ENCODE data around the gene ZNFX1.
"Not testable (repeated sequence)": the region's sequence is repeated elsewhere in the genome, so short reads cannot be mapped to it uniquely, and the experiment has no call there.

ZNFX1 gene

DNA sequence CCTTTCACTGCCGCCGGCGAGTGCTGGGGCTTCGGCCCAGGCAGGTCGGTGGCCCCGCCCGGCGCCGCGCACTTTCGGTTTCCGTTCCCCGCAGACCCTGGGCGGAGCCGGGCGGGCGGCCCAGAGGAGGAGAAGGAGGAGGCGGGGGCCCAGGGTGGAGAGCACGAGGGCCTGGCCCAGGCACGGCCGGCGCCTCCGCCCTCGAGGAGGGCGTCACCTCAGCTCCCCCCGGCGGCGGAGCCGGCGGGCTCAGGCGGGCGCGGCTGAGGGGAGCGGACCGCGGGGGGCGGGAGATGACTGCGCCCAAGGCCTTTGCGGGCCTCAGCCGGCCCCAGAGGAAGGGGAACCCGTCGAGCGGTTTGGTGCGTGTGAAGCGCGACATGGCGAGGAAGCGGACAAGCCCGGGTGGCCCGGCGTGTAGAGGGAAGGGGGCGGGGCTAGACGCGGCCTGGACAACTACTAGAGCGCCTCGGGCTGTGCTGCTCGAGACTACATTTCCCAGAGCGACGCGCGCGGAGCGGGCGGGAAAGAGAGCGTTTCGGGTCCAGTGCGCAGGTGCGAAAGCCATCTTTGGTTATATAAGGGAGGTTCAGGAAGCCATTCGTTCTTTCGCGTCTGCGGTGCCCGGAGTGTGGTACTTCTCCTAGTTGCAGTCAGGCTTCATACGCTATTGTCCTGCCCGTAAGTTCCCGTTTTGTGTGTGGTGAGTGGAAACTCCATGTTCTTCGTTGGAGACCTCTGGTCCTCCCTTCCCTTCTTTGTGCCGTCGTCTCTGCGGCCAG lies at the start of gene ZNFX1:
Gene ZNFX1, minus strand, starts transcription at position 22 of the 782 bp plus-strand sequence. CDS start 2,218 bp downstream, outside the sequence.
- DNase-seq = peak; percentile 97

DNA sequence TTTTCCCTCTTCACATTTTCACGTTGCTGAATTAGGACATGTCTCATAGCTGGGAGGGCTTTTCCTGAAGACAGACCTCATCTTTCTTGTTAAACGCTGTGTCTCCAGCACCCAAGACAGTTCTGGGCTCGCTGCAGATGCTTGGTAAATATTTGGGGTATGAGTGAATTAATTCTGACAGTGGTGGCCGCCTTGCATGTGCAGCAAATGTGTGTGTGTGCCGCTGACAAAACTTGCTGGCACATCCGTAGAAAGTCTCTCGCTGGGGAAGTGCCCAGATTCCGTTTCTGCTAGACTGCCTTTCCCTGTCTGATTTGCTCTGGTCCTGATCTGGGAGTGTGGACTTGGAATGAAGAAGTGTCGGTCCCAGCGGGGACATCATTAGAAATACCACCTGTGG lies 48.2 kb upstream of the ZNFX1 start:
- no peak for DNase-seq

DNA sequence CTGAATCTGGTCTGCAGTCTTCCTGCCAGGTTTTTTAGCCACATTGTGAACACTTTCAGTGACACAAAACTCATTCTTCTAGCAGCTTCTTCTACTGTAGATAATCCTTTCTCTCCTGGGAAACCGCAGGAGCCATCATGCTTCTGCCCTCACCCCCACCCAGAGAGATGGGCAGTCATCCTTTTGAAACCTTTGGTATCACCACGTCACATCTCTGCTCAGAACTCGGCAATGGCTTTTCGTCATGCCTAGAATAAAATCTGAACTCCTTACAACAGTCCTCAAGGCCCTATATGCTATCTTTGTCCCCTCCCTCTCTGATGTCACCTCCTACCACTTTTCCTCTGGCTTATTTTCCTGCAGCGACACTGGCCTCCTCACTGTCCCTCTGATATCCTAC lies 46.4 kb upstream of the ZNFX1 start:
- no peak for DNase-seq

DNA sequence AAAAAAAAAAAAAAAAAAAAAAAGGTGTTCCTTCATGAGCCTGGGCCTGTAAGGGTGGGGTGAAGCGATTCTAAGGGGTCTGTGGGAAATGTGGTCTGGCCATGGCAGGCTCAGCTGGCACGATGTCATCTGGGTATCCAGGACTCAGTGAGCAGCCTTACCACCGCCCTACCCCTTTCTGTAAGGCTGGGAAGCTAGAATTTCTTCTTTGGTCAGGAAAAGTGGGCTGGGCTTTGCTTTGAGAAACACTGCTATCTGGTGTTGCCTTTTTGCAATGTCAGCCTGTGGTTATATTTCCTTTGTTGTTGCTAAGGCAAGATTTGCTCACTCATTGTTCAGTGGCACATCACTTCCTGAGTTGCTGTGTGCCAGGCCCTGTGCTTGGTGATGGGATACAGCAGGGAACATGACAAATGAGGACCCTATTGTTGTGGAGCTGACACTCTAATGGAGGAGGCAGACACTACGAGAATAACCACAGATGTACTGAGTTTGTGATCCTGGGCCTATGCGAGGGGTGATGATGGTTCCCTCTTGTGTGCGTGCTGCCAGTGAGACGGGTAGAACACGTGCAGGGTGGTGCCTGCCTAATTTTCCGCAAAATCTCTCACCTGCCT lies 45.9 kb upstream of the ZNFX1 start:
- peak; percentile 27 for DNase-seq

DNA sequence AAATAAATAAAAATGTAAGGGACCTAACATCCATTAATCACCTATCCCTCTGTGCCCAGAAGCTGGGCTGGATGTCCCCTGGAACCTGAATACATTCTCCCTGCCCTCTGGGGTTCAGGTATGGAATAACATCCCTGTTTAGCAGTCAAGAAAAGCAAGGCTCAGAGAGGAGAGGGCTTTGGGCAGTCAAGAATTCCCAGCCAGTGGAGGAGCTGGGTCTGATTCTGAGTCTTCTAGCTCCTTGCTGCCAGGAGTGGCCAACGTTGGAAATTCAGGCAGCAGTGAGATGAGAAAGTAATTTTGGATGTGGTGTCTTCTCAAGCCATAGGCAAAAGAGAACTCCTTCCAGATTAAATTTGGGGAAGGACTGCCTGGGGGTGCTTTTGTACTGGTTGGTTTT lies 42.6 kb upstream of the ZNFX1 start:
- no peak for DNase-seq

DNA sequence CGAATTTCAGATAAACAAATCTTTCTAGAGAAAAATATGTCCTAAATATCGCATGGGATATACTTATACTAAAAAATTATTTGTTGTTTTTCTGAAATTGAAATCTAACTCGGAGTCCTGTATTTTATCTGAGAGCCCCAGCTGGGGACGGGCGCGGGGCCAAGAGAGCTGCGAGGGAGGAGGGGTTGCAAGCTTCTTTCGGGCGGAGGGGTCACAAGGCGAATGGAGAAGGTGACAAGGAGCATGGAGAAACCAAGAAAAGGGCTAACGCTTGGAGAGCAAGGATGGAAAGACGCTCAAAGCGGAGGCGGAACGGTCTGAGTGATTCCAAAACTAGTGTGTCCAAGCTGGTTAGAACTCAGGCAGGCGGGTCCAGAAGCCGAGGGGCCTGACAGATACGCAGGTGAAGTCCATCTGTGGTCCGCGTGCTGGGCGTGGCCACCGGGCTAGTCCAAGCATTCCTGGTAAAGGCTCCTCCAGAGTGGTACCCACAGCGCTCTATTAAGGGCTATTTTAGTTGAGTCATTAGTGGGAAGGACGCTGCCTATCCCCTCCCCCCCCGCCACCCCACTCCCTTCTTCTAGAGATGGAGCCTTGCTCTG lies 41.5 kb upstream of the ZNFX1 start:
- DNase-seq = no peak

DNA sequence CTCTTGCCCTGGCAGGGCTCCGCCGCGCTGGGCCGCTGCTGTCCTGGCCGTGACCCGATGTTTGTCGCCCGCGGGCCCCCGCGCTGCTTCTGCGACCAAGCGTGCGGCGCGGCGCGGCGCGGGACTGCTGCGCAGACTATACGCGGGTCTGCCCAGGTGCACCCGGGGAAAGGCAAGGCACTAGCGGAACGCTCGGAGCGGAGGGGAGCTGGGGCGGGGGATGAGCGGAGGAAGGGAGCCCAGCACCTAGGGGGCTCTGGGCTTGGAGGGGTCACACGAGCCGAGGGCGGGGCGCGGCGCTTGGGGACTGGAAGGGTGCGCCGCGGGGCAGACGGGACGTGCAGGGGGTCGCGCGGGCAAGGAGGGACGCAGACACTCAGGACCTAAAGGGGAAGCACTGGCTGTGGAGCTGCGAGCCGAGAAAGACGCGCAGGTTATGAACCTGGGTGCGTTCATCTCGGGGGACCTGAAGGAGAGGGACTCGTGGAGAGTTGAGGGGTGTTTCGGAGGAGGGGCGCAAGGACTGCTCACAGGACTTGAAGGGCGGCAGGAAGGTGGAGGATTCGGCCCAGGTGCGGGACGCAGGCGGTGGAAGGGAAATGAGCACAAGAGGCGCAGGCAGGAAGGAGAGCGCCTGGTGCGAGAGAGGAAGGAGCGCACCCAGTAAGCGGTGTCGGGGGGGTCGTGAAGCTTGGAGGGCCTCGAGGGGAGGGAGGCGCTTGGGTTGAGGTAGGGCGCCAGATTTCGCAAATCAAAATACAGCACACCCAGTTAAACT lies 40.8 kb upstream of the ZNFX1 start:
- no peak for DNase-seq

DNA sequence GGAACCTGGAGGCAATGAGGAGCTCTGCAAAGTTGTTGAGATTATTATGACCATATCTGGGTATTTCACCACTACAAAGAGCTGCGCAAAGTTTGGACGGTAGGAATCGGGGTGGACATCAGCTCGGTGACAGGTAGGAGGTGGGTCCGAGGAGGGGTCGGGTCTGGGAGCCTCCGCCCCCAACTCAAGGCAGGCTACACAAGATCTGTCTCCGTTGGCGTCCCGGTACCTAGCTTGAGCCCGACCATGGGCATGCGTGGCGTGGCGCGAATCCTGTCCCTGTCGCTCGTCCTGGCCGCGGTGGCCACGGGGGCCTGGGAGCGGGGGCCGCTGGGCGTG lies 40.2 kb upstream of the ZNFX1 start:
- DNase-seq = no peak

DNA sequence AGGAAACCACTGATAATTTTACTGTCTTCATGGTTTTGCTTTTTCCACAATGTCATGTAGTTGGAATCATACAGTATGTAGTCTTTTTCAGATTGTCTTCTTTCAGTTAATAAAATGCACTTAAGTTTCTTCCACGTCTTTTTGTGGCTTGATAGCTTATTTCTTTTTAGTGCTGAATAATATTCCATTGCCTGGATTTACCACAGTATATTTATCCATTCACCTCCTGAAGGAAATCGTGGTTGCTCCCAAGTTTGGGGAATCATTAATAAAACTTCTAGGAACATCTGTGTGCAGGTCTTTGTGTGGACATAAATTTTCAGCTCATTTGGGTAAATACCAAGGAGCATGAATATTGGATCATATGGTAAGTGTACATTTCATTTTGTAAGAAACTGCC lies 38.8 kb upstream of the ZNFX1 start:
- no peak for DNase-seq

DNA sequence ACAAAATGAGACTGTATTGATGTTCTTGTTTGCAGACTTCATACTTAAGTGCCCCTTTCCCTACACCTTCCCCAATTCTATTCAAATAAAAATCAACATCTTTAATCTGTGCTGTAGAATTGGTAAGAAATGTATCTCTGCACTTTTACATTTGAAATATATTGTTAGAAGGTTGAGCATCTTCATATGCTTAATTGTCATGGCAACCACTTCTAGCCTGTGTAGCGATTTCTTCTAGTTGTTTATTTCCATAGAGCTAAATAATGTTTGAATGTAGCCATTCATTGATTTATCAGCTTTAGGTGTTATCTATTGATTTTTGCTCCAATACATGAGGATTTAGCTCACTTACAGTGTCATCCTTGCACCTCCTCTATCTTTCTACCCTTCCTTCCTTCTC lies 37.7 kb upstream of the ZNFX1 start:
- no peak for DNase-seq

DNA sequence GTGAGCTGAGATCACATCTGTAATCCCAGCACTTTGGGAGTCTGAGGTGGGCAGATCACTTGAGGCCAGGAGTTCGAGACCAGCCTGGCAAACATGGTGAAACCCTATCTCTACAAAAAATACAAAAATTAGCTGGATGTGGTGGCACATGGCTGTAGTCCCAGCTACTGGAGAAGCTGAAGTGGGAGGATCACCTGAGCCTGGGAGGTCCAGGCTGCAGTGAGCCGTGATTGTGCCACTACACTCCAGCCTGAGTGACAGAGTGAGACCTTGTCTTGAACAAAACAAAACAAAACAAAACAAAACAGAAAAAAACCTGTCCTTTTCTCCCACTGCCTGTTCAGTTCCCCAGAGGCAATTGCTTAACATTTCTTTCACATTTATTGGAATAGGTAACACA lies 36.2 kb upstream of the ZNFX1 start:
- not testable (repeated sequence) for DNase-seq

DNA sequence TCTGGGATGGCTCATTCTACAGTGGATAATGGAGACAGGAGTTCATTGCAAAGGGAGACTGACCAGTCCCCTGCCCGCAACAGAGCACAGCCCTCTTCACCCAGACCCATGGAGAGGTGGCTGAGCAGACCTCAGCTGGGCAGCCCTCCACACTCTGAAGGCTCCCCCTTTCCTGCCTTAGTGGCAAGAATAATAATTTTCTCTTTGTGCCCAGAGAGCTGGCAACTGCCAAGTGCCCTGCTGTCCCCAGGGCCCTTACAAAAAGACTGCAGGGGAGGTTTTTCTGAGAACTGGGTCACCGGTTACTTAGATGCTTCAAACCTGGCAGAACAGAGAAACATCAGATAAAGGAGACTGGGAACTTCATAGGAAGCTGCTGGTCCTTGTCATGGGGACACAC lies 35.4 kb upstream of the ZNFX1 start:
- DNase-seq = no peak

DNA sequence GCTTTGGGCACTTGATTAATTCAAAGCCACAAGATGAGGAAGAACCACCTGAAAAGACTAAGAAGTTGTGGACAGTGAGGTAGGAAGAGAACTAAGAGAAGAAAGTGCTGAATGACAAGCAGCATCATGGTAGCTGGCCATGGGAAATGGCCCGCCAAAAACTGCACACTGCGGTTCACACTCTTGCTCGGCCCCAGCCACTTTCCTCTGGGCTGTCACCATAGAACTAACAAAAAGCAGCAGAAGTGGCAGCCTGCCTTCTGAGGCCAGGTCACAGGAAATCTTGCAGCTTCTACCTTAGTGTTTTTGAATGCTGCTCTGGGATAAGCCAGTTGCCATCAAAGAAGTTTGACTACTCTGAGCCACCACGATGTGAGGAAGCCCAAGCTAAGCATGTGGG lies 34.8 kb upstream of the ZNFX1 start:
- DNase-seq = no peak

DNA sequence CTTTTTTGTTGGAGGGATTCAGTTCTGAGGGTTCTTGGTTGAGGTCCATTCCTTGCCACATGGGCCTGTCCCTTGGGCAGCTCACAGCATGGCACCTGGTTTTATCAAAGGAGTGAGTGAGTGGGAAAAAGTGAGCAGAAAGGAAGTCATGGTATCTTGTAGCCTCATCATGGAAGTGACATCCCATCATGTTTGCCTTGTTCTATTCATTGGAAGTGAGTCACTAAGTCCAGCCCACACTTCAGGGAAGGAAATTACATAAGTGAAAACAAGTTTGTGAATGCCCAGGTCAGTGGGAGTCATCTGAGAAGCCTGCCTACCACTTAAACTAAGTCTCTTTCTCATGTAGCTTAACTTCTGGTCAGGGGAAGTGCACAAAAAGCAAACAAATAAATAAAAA lies 32.8 kb upstream of the ZNFX1 start:
- no peak for DNase-seq

DNA sequence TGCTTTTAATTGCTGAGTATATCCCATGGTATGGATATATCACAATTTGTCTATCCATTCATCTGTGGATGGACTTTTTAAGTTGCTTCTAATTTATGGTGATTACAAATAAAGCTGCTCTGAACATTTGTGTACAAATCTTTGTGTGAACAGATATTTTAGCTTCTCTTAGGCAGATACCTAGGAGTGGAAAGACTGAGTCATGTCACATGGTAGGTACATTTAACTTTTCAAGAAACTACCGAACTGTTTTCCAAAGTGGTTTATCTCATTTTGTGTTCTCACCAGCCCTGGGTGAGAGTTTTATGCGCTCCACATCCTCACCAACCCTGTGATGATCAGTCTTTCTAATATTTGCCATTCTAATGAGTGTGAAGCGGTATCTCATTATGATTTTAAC lies 31.0 kb upstream of the ZNFX1 start:
- no peak for DNase-seq

DNA sequence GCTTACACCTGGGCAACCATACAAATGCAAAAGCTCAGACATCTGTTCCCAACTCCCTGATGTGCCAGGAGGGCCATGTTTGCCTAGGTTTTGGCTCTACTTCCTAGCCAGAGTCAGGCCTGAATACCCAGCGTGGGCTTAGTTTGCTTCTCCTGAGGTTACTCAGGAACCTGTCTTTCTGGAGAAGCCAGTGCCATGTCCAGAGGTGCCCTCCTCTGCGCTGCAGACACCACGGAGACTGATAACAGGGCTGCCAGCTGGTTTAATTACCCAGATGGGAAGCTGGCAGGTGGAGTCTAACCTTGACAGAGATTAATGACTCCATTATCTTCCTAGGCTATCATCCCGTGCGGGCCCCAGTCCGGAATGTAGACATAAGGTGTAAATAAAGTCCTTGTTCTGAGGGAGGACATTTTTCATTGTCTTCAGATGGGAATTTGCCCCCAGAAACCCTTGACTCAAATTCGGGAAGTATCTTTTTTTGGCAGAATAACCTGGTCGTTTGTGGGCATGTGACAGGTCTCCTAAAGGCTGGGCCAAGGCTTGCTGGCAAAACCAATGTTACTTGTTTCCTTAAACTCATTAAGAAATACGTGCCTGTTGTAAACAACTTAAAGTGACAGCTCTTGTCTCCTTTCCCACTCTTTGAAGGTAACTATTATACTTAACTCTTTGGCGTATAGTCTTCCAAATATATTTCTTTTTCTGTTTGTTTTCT lies 29.2 kb upstream of the ZNFX1 start:
- DNase-seq = no peak

DNA sequence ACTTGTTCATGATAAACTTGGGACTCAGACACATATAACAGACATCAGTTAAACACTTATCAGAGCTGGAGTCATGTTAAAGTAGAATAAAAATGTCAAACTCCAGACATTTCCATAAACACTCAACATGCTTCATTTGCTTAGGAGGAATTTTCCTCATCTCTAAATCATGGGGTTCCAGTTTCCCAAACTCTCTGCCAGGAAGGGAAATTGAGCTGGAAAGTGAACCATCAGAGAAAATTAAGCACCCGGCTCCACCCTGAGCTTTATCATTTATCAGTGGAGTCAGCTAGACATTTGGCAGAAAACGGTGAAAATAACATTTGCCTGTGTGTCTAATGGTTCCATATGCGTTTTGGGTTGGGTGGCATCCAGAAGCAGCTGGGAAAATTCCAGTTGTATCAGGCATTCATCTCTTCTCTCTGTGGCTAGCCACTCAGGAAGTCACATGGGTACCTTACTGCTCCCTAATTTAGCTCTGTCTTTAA lies 25.3 kb upstream of the ZNFX1 start:
- DNase-seq = no peak

DNA sequence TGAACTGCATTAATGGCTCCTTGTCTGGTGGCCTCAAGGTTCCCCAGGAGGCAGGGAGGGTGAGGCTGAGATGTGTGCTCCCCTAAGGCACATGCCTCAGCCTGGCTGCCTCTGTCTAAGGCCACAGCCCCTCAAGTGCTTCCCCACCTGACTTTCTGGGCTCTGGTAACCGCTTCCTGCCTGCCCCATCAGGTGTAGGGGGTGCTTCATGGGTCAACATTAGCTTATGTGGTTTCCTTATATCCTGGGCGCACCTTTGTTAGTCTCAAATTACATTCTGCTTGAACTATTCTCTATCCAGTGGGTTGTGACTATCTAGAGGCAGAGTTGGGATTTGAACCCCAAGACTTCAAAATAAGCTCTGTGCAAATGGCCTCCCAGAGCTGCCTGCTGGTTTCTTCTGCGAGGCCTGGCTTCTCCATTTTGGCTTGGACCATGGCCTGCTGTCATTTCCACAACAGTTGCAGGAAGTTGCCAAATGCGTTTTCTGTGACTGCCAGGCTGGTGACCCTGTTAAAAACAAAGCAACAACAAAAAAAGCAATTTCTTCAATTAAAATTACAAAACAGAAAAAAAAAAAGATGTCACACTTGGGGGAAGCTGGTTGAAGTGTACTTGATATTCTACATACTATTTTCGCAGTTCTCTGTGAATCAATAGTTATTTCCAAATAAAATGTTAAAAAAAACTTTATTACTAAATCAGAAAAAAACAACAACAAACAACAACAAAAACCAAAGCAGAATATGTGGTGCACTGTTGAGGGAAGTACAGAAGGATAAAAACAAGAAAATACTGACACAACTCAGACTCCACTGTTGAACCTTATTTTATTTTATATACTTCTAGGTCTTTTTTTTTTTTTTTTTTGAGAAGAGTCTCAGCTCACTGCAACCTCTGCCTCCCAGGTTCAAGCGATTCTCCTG lies 20.0 kb upstream of the ZNFX1 start:
- peak; percentile 56 for DNase-seq

DNA sequence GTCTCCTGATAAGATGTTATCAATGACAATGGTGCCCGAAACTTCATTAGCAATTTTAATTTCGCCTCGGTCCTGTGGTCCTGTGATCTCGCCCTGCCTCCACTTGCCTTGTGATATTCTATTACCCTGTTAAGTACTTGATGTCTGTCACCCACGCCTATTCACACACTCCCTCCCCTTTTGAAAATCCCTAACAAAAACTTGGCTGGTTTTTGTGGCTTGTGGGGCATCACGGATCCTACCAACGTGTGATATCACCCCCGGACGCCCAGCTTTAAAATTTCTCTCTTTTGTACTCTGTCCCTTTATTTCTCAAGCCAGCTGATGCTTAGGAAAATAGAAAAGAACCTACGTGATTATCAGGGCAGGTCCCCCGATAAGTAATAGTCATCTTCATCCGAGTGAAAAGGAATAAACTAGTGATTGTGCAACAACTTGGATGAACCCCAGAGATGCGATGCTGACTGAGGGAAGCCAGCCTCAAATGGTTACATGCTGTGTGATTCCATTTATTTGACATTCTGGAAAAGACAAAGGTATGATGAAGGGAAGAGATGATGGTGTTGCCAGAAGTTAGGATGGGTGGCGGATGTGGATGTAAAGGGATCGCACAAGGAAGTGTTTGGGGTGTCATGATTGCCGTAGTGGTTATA lies 16.3 kb upstream of the ZNFX1 start:
- DNase-seq = not testable (repeated sequence)

DNA sequence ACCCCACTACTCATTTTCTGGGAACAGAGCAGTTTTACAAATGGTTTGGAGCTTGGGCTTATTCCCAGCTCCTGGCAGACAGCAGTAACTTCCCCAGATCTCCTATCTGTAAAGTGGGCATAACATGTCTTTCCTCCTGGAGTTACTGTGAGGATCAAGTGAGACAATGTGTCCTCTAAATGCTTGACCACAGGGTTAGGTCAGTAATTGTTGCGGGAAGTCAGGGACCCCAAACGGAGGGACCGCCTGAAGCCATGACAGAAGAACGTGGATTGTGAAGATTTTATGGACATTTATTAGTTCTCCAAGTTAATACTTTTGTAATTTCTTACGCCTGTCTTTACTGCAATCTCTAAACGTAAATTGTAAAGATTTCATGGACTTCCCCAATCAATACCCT lies 15.3 kb upstream of the ZNFX1 start:
- DNase-seq = no peak

DNA sequence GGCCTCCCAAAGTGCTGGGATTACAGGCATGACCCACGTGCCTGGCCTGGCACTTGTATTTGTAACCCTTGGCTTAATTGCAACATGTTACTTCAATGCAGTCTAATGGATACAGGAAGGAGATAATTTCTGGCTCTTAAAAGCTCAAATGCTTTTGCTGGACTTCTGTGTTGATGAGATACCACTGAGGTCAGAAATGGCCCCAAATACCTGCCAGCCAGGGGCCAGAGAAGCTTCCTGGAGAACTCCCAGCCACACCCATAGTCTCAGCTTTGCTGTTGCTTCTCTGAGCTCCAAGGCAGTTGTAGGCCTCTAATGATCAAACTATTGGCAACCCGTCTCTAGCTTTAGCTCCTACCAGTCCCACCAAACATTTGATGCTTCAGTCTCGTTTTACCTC lies 14.2 kb upstream of the ZNFX1 start:
- no peak for DNase-seq
